HEK293T (cell line): ENCODE data around the gene CDK5R1.

Experiments used
- BHLHE40 ChIP-seq: fragments of 450-650 bp; IDR thresholded peaks from 2 replicates; pipeline ENCODE4 v1.6.1; 2016; ENCODE audit warnings: mild to moderate bottlenecking, moderate library complexity, borderline replicate concordance
- L3MBTL2 ChIP-seq: fragments of 450-650 bp; conservative IDR thresholded peaks from 2 replicates; pipeline ENCODE4 v1.6.1; 2016; ENCODE audit warnings: mild to moderate bottlenecking
- LEF1 ChIP-seq: fragments of 450-650 bp; IDR thresholded peaks from 2 replicates; pipeline ENCODE4 v1.6.1; 2017; ENCODE audit warnings: mild to moderate bottlenecking, borderline replicate concordance
- TARDBP ChIP-seq: fragments of 450-650 bp; IDR thresholded peaks from 2 replicates; pipeline ENCODE4 v1.6.1; 2016

DNA sequence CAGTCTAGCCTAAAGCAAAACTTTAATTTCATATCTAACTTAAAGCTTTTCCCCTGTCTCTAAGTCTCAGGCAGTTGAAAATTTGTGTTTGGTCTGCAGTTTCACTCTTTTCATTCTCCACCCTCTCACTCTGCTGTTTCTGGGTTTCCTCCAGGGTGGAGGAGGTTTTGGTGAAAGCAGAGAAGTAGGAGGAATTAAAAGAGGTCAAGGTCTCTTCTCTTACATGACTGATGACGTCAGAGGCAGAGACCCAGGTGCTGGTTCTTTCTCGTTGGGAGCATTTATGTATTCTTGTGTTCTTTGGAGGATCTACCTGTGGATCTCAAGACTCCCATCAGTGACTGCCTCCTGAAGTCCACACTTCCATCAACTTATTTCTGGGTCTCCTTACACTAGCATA is 44.9 kb upstream of the CDK5R1 start:
- TF ChIP-seq L3MBTL2 (no peak), LEF1 (no peak), BHLHE40 (no peak), TARDBP (no peak)
